HEK293 (cell line): ENCODE measurements around the gene GSK3B.

Experiments
- CTCF ChIA-PET: fragments of 350-600 bp; formaldehyde crosslinking; extraction: SDS; loops from one replicate; lab custom pipeline; 2021; ENCODE audit warnings: antibody characterized with exemption; lab: Yijun Ruan, JAX
- POLR2A ChIA-PET: fragments of 300-600 bp; formaldehyde crosslinking; extraction: SDS; loops from one replicate; lab custom pipeline; 2020; ENCODE audit warnings: antibody characterized with exemption, inconsistent platforms; lab: Yijun Ruan, JAX
- H3K27ac ChIP-seq: fragments of 200-500 bp; sonication (Bioruptor generic); 2 replicates; pipeline ENCODE4 v1.5.1; 2014; ENCODE audit warnings: low read depth, low read length, control low read depth, inconsistent platforms; ENCODE audit errors: extremely low read depth
- H3K36me3 ChIP-seq, 2 experiments: fragments of 200-500 bp in 1 of 2; sonication (Bioruptor generic) in 1 of 2; 1 replicate in 1 of 2; 2 replicates in 1 of 2; pipeline ENCODE4 v1.5.1; 2014 to 2017; ENCODE audit warnings: inconsistent platforms in 2 of 2, low read length in 2 of 2; ENCODE audit not compliant: control insufficient read depth in 2 of 2, insufficient read depth in 1 of 2
- H3K4me1 ChIP-seq: fragments of 200-500 bp; sonication (Bioruptor generic); 2 replicates; pipeline ENCODE4 v1.5.1; 2014; ENCODE audit warnings: mild to moderate bottlenecking, low read length, inconsistent platforms; ENCODE audit not compliant: control insufficient read depth, insufficient read depth
- H3K4me3 ChIP-seq: 2 replicates; pipeline ENCODE4 v1.5.1; 2011; ENCODE audit warnings: low read depth, mild to moderate bottlenecking, control low read depth, low read length, moderate library complexity
- H3K9me3 ChIP-seq: fragments of 200-500 bp; sonication (Bioruptor generic); 2 replicates; pipeline ENCODE4 v1.5.1; 2014; ENCODE audit warnings: low read depth, low read length, inconsistent platforms; ENCODE audit not compliant: control insufficient read depth, insufficient read depth
- REPIN1 ChIP-seq: fragments of 450-650 bp; formaldehyde crosslinking; IDR thresholded peaks from 2 replicates; pipeline ENCODE4 v1.5.1; 2017; ENCODE audit warnings: missing biosample characterization, missing genetic modification characterization, low read depth
- SCRT1 ChIP-seq: fragments of 450-650 bp; formaldehyde crosslinking; IDR thresholded peaks from 2 replicates; pipeline ENCODE4 v1.5.1; 2016; ENCODE audit warnings: missing biosample characterization, missing genetic modification characterization, borderline replicate concordance
- TCF7L2 ChIP-seq: IDR thresholded peaks from 2 replicates; pipeline ENCODE4 v1.6.1; 2011; ENCODE audit warnings: low read depth, mild to moderate bottlenecking, inconsistent platforms, low read length, moderate library complexity, borderline replicate concordance
- YY2 ChIP-seq: fragments of 450-650 bp; formaldehyde crosslinking; IDR thresholded peaks from 2 replicates; pipeline ENCODE4 v1.5.1; 2016; ENCODE audit warnings: missing biosample characterization, missing genetic modification characterization
- ZBTB10 ChIP-seq: fragments of 450-650 bp; formaldehyde crosslinking; IDR thresholded peaks from 2 replicates; pipeline ENCODE4 v1.5.1; 2016; ENCODE audit warnings: missing biosample characterization, missing genetic modification characterization
- ZBTB11 ChIP-seq: fragments of 450-650 bp; formaldehyde crosslinking; conservative IDR thresholded peaks from 2 replicates; pipeline ENCODE4 v1.5.1; 2016; ENCODE audit warnings: low read depth, missing biosample characterization, missing genetic modification characterization
- ZEB2 ChIP-seq: fragments of 450-650 bp; formaldehyde crosslinking; IDR thresholded peaks from 2 replicates; pipeline ENCODE4 v1.5.1; 2016; ENCODE audit warnings: missing biosample characterization, missing genetic modification characterization
- ZIC2 ChIP-seq: fragments of 450-650 bp; formaldehyde crosslinking; IDR thresholded peaks from 2 replicates; pipeline ENCODE4 v1.5.1; 2016; ENCODE audit warnings: missing biosample characterization, missing genetic modification characterization
- ZNF138 ChIP-seq: fragments of 450-650 bp; formaldehyde crosslinking; IDR thresholded peaks from 2 replicates; pipeline ENCODE4 v1.5.1; 2016; ENCODE audit warnings: missing biosample characterization, missing genetic modification characterization, borderline replicate concordance
- ZNF140 ChIP-seq: fragments of 450-650 bp; formaldehyde crosslinking; IDR thresholded peaks from 2 replicates; pipeline ENCODE4 v1.5.1; 2016; ENCODE audit warnings: missing biosample characterization, missing genetic modification characterization
- ZNF146 ChIP-seq: fragments of 450-650 bp; formaldehyde crosslinking; IDR thresholded peaks from 2 replicates; pipeline ENCODE4 v1.5.1; 2016; ENCODE audit warnings: missing biosample characterization, missing genetic modification characterization
- ZNF184 ChIP-seq: fragments of 450-650 bp; IDR thresholded peaks from 2 replicates; pipeline ENCODE4 v1.5.1; 2018; ENCODE audit warnings: missing biosample characterization, mild to moderate bottlenecking, missing genetic modification characterization
- ZNF335 ChIP-seq: fragments of 450-650 bp; formaldehyde crosslinking; conservative IDR thresholded peaks from 2 replicates; pipeline ENCODE4 v1.5.1; 2016; ENCODE audit warnings: missing biosample characterization, missing genetic modification characterization
- ZNF449 ChIP-seq: fragments of 450-650 bp; formaldehyde crosslinking; IDR thresholded peaks from 2 replicates; pipeline ENCODE4 v1.5.1; 2017; ENCODE audit warnings: missing biosample characterization, mild to moderate bottlenecking, missing genetic modification characterization, moderate library complexity
- ZNF529 ChIP-seq: fragments of 450-650 bp; formaldehyde crosslinking; IDR thresholded peaks from 2 replicates; pipeline ENCODE4 v1.5.1; 2017; ENCODE audit warnings: missing genetic modification characterization, missing biosample characterization; ENCODE audit not compliant: insufficient replicate concordance
- ZNF623 ChIP-seq: fragments of 450-650 bp; formaldehyde crosslinking; IDR thresholded peaks from 2 replicates; pipeline ENCODE4 v1.5.1; 2016; ENCODE audit warnings: missing biosample characterization, missing genetic modification characterization
- ZNF626 ChIP-seq: fragments of 450-650 bp; sonication (Bioruptor Pico); formaldehyde crosslinking; IDR thresholded peaks from 2 replicates; pipeline ENCODE4 v1.5.1; 2018; ENCODE audit warnings: missing biosample characterization, missing genetic modification characterization, inconsistent platforms
- ZNF658 ChIP-seq: fragments of 450-650 bp; formaldehyde crosslinking; IDR thresholded peaks from 2 replicates; pipeline ENCODE4; 2016; ENCODE audit warnings: missing biosample characterization, missing genetic modification characterization
- ZNF785 ChIP-seq: fragments of 450-650 bp; formaldehyde crosslinking; IDR thresholded peaks from 2 replicates; pipeline ENCODE4 v1.5.1; 2016; ENCODE audit warnings: missing biosample characterization, missing genetic modification characterization
- ZNF792 ChIP-seq: fragments of 450-650 bp; formaldehyde crosslinking; IDR thresholded peaks from 2 replicates; pipeline ENCODE4 v1.5.1; 2016; ENCODE audit warnings: missing biosample characterization, missing genetic modification characterization

The GSK3B gene

GRCh38 chr3:120081719-120082118, 12.5 kb downstream of the GSK3B start:
- Histone ChIP-seq H3K4me3 (no peak overlapping the region), H3K36me3 (no peaks in the 10 kb centered on the region; a peak in 1 of 3 replicates), H3K27ac (no peak overlapping the region), H3K4me1 (no peaks in the 10 kb centered on the region; the same call in 1 of the 2 replicates)
- TF ChIP-seq ZNF335 (tag by site-specific recombination) (no peak), SCRT1 (tag by site-specific recombination) (no peak), ZNF626 (no peak), ZNF184 (no peak), YY2 (tag by site-specific recombination) (no peak), ZNF658 (no peak), ZNF785 (tag by site-specific recombination) (no peak), ZNF138 (tag by site-specific recombination) (no peak), ZNF140 (tag by site-specific recombination) (no peak), ZEB2 (no peak), ZNF146 (tag by site-specific recombination) (no peak), TCF7L2 (no peak), ZNF449 (tag by site-specific recombination) (no peak), ZNF792 (tag by site-specific recombination) (no peak), REPIN1 (tag by site-specific recombination) (no peak), ZNF623 (tag by site-specific recombination) (no peak), ZNF529 (tag by site-specific recombination) (no peak), ZIC2 (tag by site-specific recombination) (no peak), ZBTB11 (tag by site-specific recombination) (no peak), ZBTB10 (tag by site-specific recombination) (no peak)
- TF ChIP-seq, all 188 proteins: peak for 0
- ChIA-PET CTCF (interaction anchor here (0.6 kb wide), 1 partner anchor 28 kb away, joined by 3 read pairs; no protein-coding TSS in a partner anchor), POLR2A (interaction anchor here (0.9 kb wide), 1 partner anchor 9 kb away, joined by 6 read pairs; no protein-coding TSS in a partner anchor)
- no peaks in the 10 kb centered on the region for H3K9me3 ChIP-seq
